ENCODE data around the gene CYP21A2.
"Not testable (repeated sequence)": the region's sequence is repeated elsewhere in the genome, so short reads cannot be mapped to it uniquely, and the experiment has no call there.

Gene CYP21A2

GRCh38 chr6:32035283-32036013 is 2.8 kb upstream of the CYP21A2 start:
- not testable (repeated sequence) for DNase-seq (ENCODE audit: low read depth in 2 of 2)

- DNase-seq (ENCODE audit: low read depth in 2 of 2), result not testable (repeated sequence)
These were observed 1.1 kb upstream of the CYP21A2 start for GRCh38 chr6:32037136-32037535.

- DNase-seq (ENCODE audit: low read depth in 2 of 2), result not testable (repeated sequence)
These were observed 663 bp downstream of the CYP21A2 start for GRCh38 chr6:32038878-32039277.

GRCh38 chr6:32039321-32040274 is 1.4 kb downstream of the CYP21A2 start:
- DNase-seq (ENCODE audit: low read depth in 2 of 2), result not testable (repeated sequence)

- not testable (repeated sequence) for DNase-seq (ENCODE audit: low read depth in 2 of 2)
These were observed 2.3 kb downstream of the CYP21A2 start for GRCh38 chr6:32040299-32041049.

GRCh38 chr6:32041050-32041321 is 2.8 kb downstream of the CYP21A2 start:
- not testable (repeated sequence) for DNase-seq (ENCODE audit: low read depth in 2 of 2)

GRCh38 chr6:32041385-32041784 is 3.2 kb downstream of the CYP21A2 start:
- DNase-seq (ENCODE audit: low read depth in 2 of 2), result not testable (repeated sequence)

GRCh38 chr6:32042276-32042675 is 4.1 kb downstream of the CYP21A2 start:
- DNase-seq (ENCODE audit: low read depth in 2 of 2), result not testable (repeated sequence)

- not testable (repeated sequence) for DNase-seq (ENCODE audit: low read depth in 2 of 2)
These were observed 5.6 kb downstream of the CYP21A2 start for GRCh38 chr6:32043589-32044380.

- DNase-seq (ENCODE audit: low read depth in 2 of 2), result not testable (repeated sequence)
These were observed 6.7 kb downstream of the CYP21A2 start for GRCh38 chr6:32044916-32045315.

- DNase-seq (ENCODE audit: low read depth in 2 of 2), result no peak
These were observed 7.7 kb downstream of the CYP21A2 start for GRCh38 chr6:32045811-32046449.

GRCh38 chr6:32046450-32047083 is 8.4 kb downstream of the CYP21A2 start:
- DNase-seq (ENCODE audit: low read depth in 2 of 2), result no peak

- DNase-seq (ENCODE audit: low read depth in 2 of 2), result no peak
These were observed 8.9 kb downstream of the CYP21A2 start for GRCh38 chr6:32047084-32047478.

GRCh38 chr6:32047539-32047854 is 9.3 kb downstream of the CYP21A2 start:
- DNase-seq (ENCODE audit: low read depth in 2 of 2), result no peak

- DNase-seq (ENCODE audit: low read depth in 2 of 2), result peak; percentile 33 to 59
These were observed 9.9 kb downstream of the CYP21A2 start for GRCh38 chr6:32047855-32048766.

GRCh38 chr6:32049149-32049548 is 10.9 kb downstream of the CYP21A2 start:
- not testable (repeated sequence) for DNase-seq (ENCODE audit: low read depth in 2 of 2)

- DNase-seq (ENCODE audit: low read depth in 2 of 2), result not testable (repeated sequence)
These were observed 11.5 kb downstream of the CYP21A2 start for GRCh38 chr6:32049736-32050135.

GRCh38 chr6:32050562-32050961 is 12.3 kb downstream of the CYP21A2 start:
- no peak for DNase-seq (ENCODE audit: low read depth in 2 of 2)

GRCh38 chr6:32052626-32053025 is 14.4 kb downstream of the CYP21A2 start:
- not testable (repeated sequence) for DNase-seq (ENCODE audit: low read depth in 2 of 2)

Data from stimulated activated CD4-positive, alpha-beta T cell treated with anti-CD3 and anti-CD28 coated beads, Interleukin-15, amount 100 ng/mL, for 48 hours (primary cell).